IMR-90 (cell line): ENCODE measurements around the gene SLC44A5. TPM values are rescaled to one million over a fixed set of nuclear protein-coding genes. Genes with fewer than 3 reads are reported as not detected.

ENCODE experiments used
- ATAC-seq: fragments of 200-7000 bp; cut with Tn5 transposase; 2 replicates; pipeline ENCODE4 v1.9.1; 2020; ENCODE audit warnings: low read depth, mild to moderate bottlenecking, moderate library complexity
- BruUV-seq: library from RNA; stranded (reverse); fragments of 400-500 nt; replicated peaks from 2 replicates; lab custom pipeline; 2021; lab: Mats Ljungman, UMichigan
- CTCF ChIA-PET: fragments of 300-600 bp; formaldehyde crosslinking; extraction: SDS; loops from one replicate; lab custom pipeline; 2021; ENCODE audit warnings: antibody characterized with exemption; lab: Yijun Ruan, JAX
- POLR2A ChIA-PET: fragments of 300-600 bp; sonication (Branson Sonifier 250); formaldehyde crosslinking; loops from one replicate; lab custom pipeline; 2022; ENCODE audit warnings: antibody characterized with exemption; ENCODE audit not compliant: unreplicated experiment; lab: Charles Lee
- DNase-seq: peaks from one replicate; pipeline ENCODE4 v3.0.0; 2013
- H2AFZ ChIP-seq: replicated peaks from 2 replicates; pipeline ENCODE3; 2013; ENCODE audit warnings: low read length, mild to moderate bottlenecking; ENCODE audit not compliant: poor library complexity
- H2AK5ac ChIP-seq: 2 replicates; pipeline ENCODE4 v1.6.1; 2013; ENCODE audit warnings: low read depth, low read length, inconsistent platforms
- H2AK9ac ChIP-seq: replicated peaks from 2 replicates; pipeline ENCODE3; 2013; ENCODE audit warnings: mild to moderate bottlenecking, low read depth, low read length, moderate library complexity; ENCODE audit not compliant: poor library complexity
- H2BK120ac ChIP-seq: 2 replicates; pipeline ENCODE4 v1.6.1; 2013; ENCODE audit warnings: low read depth, low read length, inconsistent platforms
- H2BK15ac ChIP-seq: 3 replicates; pipeline ENCODE4 v1.6.1; 2013; ENCODE audit warnings: low read depth, low read length, inconsistent platforms
- H2BK20ac ChIP-seq: 2 replicates; pipeline ENCODE4 v1.6.1; 2013; ENCODE audit warnings: low read depth, mild to moderate bottlenecking, inconsistent platforms, low read length, moderate library complexity
- H2BK5ac ChIP-seq: 2 replicates; pipeline ENCODE4 v1.6.1; 2013; ENCODE audit warnings: mild to moderate bottlenecking, low read depth, low read length, inconsistent platforms; ENCODE audit not compliant: poor library complexity, severe bottlenecking
- H3K14ac ChIP-seq: replicated peaks from 2 replicates; pipeline ENCODE4 v1.6.1; 2013; ENCODE audit warnings: low read depth, low read length, inconsistent platforms
- H3K18ac ChIP-seq: 2 replicates; pipeline ENCODE4 v1.6.1; 2013; ENCODE audit warnings: low read depth, low read length, control low read depth
- H3K23ac ChIP-seq: 2 replicates; pipeline ENCODE4 v1.6.1; 2013; ENCODE audit warnings: low read depth, low read length, inconsistent platforms
- H3K27ac ChIP-seq: 2 replicates; pipeline ENCODE4 v1.5.1; 2013; ENCODE audit warnings: mild to moderate bottlenecking, control low read depth, low read length; ENCODE audit not compliant: insufficient read depth
- H3K27me3 ChIP-seq: 2 replicates; pipeline ENCODE4 v1.6.1; 2013; ENCODE audit warnings: low read length; ENCODE audit not compliant: control insufficient read depth, insufficient read depth
- H3K36me3 ChIP-seq: 2 replicates; pipeline ENCODE4 v1.6.1; 2013; ENCODE audit warnings: low read length, mixed read lengths; ENCODE audit not compliant: control insufficient read depth, insufficient read depth
- H3K4ac ChIP-seq: 2 replicates; pipeline ENCODE4 v1.6.1; 2013; ENCODE audit warnings: low read depth, low read length, inconsistent platforms
- H3K4me1 ChIP-seq: 2 replicates; pipeline ENCODE4 v1.6.1; 2013; ENCODE audit warnings: low read length, mixed read lengths; ENCODE audit not compliant: control insufficient read depth, insufficient read depth
- H3K4me2 ChIP-seq: 2 replicates; pipeline ENCODE4 v1.6.1; 2013; ENCODE audit warnings: low read depth, mild to moderate bottlenecking, control low read depth, low read length, moderate library complexity
- H3K4me3 ChIP-seq: 2 replicates; pipeline ENCODE4 v1.5.1; 2013; ENCODE audit warnings: low read depth, mild to moderate bottlenecking, control low read depth, low read length, moderate library complexity; ENCODE audit not compliant: insufficient read depth
- H3K56ac ChIP-seq: 2 replicates; pipeline ENCODE4 v1.6.1; 2013; ENCODE audit warnings: low read length, inconsistent platforms; ENCODE audit not compliant: insufficient read depth; ENCODE audit errors: extremely low read depth
- H3K79me1 ChIP-seq, 2 experiments: 2 replicates each; pipeline ENCODE4 v1.6.1; 2013; ENCODE audit warnings: low read length in 2 of 2, inconsistent platforms in 1 of 2, low read depth in 1 of 2
- H3K9ac ChIP-seq: 2 replicates; pipeline ENCODE4 v1.6.1; 2013; ENCODE audit warnings: low read depth, low read length, control low read depth
- H3K9me1 ChIP-seq: 2 replicates; pipeline ENCODE4 v1.6.1; 2013; ENCODE audit warnings: low read length, inconsistent platforms; ENCODE audit not compliant: insufficient read depth
- H3K9me3 ChIP-seq: 2 replicates; pipeline ENCODE4 v1.6.1; 2013; ENCODE audit warnings: low read length; ENCODE audit not compliant: control insufficient read depth, insufficient read depth
- H4K20me1 ChIP-seq: 2 replicates; pipeline ENCODE4 v1.6.1; 2013; ENCODE audit warnings: low read length, inconsistent platforms; ENCODE audit not compliant: insufficient read depth
- H4K5ac ChIP-seq: 2 replicates; pipeline ENCODE4 v1.6.1; 2013; ENCODE audit warnings: mild to moderate bottlenecking, low read depth, low read length, control low read depth
- H4K8ac ChIP-seq, 2 experiments: 2 replicates each; pipeline ENCODE4 v1.6.1; 2013; ENCODE audit warnings: low read depth in 2 of 2, low read length in 2 of 2, control low read depth in 1 of 2, inconsistent platforms in 1 of 2
- H4K91ac ChIP-seq: 2 replicates; pipeline ENCODE4 v1.6.1; 2013; ENCODE audit warnings: low read depth, low read length, inconsistent platforms; ENCODE audit not compliant: insufficient read depth
- BHLHE40 ChIP-seq: fragments of 150-350 bp; IDR thresholded peaks from 2 replicates; pipeline ENCODE4 v1.6.1; 2016; ENCODE audit warnings: mild to moderate bottlenecking, low read depth, low read length
- CEBPB ChIP-seq: IDR thresholded peaks from 2 replicates; pipeline ENCODE4 v1.6.1; 2012; ENCODE audit warnings: low read depth, low read length, improper control_type of control experiment
- CHD1 ChIP-seq: IDR thresholded peaks from 2 replicates; pipeline ENCODE4 v1.6.1; 2012; ENCODE audit warnings: low read depth, low read length, improper control_type of control experiment
- CTCF ChIP-seq: conservative IDR thresholded peaks from 2 replicates; pipeline ENCODE4 v1.5.1; 2012; ENCODE audit warnings: mild to moderate bottlenecking, low read depth, low read length, improper control_type of control experiment
- ELK1 ChIP-seq: fragments of 150-350 bp; IDR thresholded peaks from 2 replicates; pipeline ENCODE4 v1.6.1; 2016; ENCODE audit warnings: low read depth, mild to moderate bottlenecking, low read length, moderate library complexity, borderline replicate concordance
- FOS ChIP-seq: fragments of 150-350 bp; IDR thresholded peaks from 2 replicates; pipeline ENCODE4 v1.6.1; 2016; ENCODE audit warnings: low read depth, low read length
- MAFK ChIP-seq: IDR thresholded peaks from 2 replicates; pipeline ENCODE4 v1.6.1; 2012; ENCODE audit warnings: low read depth, low read length, improper control_type of control experiment
- MAZ ChIP-seq: IDR thresholded peaks from 2 replicates; pipeline ENCODE4 v1.6.1; 2012; ENCODE audit warnings: low read depth, mild to moderate bottlenecking, low read length, improper control_type of control experiment, moderate library complexity, borderline replicate concordance
- MXI1 ChIP-seq: IDR thresholded peaks from 2 replicates; pipeline ENCODE4 v1.6.1; 2012; ENCODE audit warnings: low read depth, mild to moderate bottlenecking, low read length, moderate library complexity, borderline replicate concordance
- NFE2L2 ChIP-seq: fragments of 150-350 bp; IDR thresholded peaks from 2 replicates; pipeline ENCODE4 v1.6.1; 2016; ENCODE audit warnings: low read depth, mild to moderate bottlenecking, low read length
- POLR2A ChIP-seq: IDR thresholded peaks from 2 replicates; pipeline ENCODE4 v1.6.1; 2012; ENCODE audit warnings: mild to moderate bottlenecking, low read depth, low read length
- RAD21 ChIP-seq: IDR thresholded peaks from 2 replicates; pipeline ENCODE4 v1.6.1; 2012; ENCODE audit warnings: low read length, improper control_type of control experiment
- RCOR1 ChIP-seq: IDR thresholded peaks from 2 replicates; pipeline ENCODE4 v1.6.1; 2012; ENCODE audit warnings: mild to moderate bottlenecking, low read length, improper control_type of control experiment; ENCODE audit not compliant: insufficient replicate concordance
- RFX5 ChIP-seq: IDR thresholded peaks from 2 replicates; pipeline ENCODE4 v1.8.0; 2012; ENCODE audit warnings: low read depth, mild to moderate bottlenecking, low read length, moderate library complexity
- SMC3 ChIP-seq: fragments of 150-350 bp; IDR thresholded peaks from 2 replicates; pipeline ENCODE4 v1.6.1; 2016; ENCODE audit warnings: low read depth, mild to moderate bottlenecking, antibody characterized with exemption, low read length, moderate library complexity
- USF2 ChIP-seq: fragments of 150-350 bp; IDR thresholded peaks from 2 replicates; pipeline ENCODE4 v1.6.1; 2017; ENCODE audit warnings: mild to moderate bottlenecking, antibody characterized with exemption, low read length, low read depth
- WGBS, 2 experiments: methylation state at CpG; one replicate each; pipeline versions ENCODE4 v1.1.5 to v1.1.7; 2013; ENCODE audit warnings: missing lambda C conversion rate in 2 of 2; ENCODE audit not compliant: insufficient read length in 1 of 2; ENCODE audit errors: extremely low coverage in 2 of 2; 5-methylcytosine and 5-hydroxymethylcytosine counted together
- dilution Hi-C: fragments of 300-500 bp; cut with HindIII; formaldehyde crosslinking; loops from one replicate; pipeline ENCODE4 v1.14.3; 2018; ENCODE audit warnings: low sequenced_read_pairs; ENCODE audit not compliant: unreplicated experiment
- in situ Hi-C: fragments of 300-500 bp; cut with MboI; formaldehyde crosslinking; loops from 3 replicates; pipeline ENCODE4 v1.14.3; 2019; ENCODE audit warnings: low sequenced_read_pairs, inconsistent platforms, mixed read lengths
- intact Hi-C: fragments of 100-400 bp; cut with micrococcal nuclease; formaldehyde crosslinking; loops from 2 replicates; pipeline ENCODE4 v1.10.0; 2022
- polyA plus RNA-seq, 3 experiments: library from polyadenylated mRNA; depleted of rRNA; stranded (reverse); fragments of >200 nt; gene quantifications; 2 replicates each; pipeline ENCODE4 v1.2.3, GENCODE V29; 2012; ENCODE audit warnings: low replicate concordance in 1 of 3
- total RNA-seq: library from RNA; depleted of rRNA; stranded (reverse); fragments of >200 nt; gene quantifications from 2 replicates; pipeline ENCODE4 v1.2.3, GENCODE V29; 2012

The SLC44A5 gene
- total and polyA plus RNA-seq, 2 of the 4 experiments (the other 2 are of a cell fraction) = under 0.01 TPM; not detected in 1

- CTCF ChIA-PET = no interaction called here
- intact Hi-C loops = no loop called here
Observed at GRCh38 chr1:75159154-75159553, 451.8 kb downstream of the SLC44A5 start.

More at GRCh38 chr1:75159154-75159553, 451.8 kb downstream of the SLC44A5 start:
- no peak overlapping the region for H2BK20ac ChIP-seq
- no peak overlapping the region for H4K91ac ChIP-seq
- H3K56ac ChIP-seq = no peak overlapping the region
- H2BK5ac ChIP-seq = no peak overlapping the region
- H2AFZ ChIP-seq = no peak overlapping the region
- BruUV-seq = no TSS peak
- dilution Hi-C loops = no loop called here
- no peak overlapping the region for H3K9ac ChIP-seq
- no peaks in the 10 kb centered on the region for H3K36me3 ChIP-seq
- POLR2A ChIA-PET = no interaction called here
- H2AK9ac ChIP-seq = no peak overlapping the region
- no peaks in the 10 kb centered on the region for H3K79me1 ChIP-seq
- H4K5ac ChIP-seq = no peak overlapping the region
- no peak for DNase-seq
- H3K23ac ChIP-seq = no peak overlapping the region
- H2BK120ac ChIP-seq = no peak overlapping the region
- no peak overlapping the region for H3K18ac ChIP-seq
- no peak overlapping the region for H3K14ac ChIP-seq
- TF ChIP-seq RAD21 (no peak), BHLHE40 (no peak), RFX5 (no peak), MAZ (no peak), FOS (no peak), NFE2L2 (no peak), MXI1 (no peak), USF2 (no peak), SMC3 (no peak), POLR2A (no peak), RCOR1 (no peak), ELK1 (no peak), MAFK (no peak), CHD1 (no peak), CTCF (no peak), CEBPB (no peak)
- no peaks in the 10 kb centered on the region for H3K9me3 ChIP-seq
- in situ Hi-C loops = no loop called here
- H3K9me1 ChIP-seq = no peaks in the 10 kb centered on the region
- H3K4ac ChIP-seq = no peak overlapping the region
- no peaks in the 10 kb centered on the region for H4K20me1 ChIP-seq
- no CpG with 5 or more reads among the region's 3 CpGs for WGBS, 2 experiments
- H4K8ac ChIP-seq = no peak overlapping the region
- H2AK5ac ChIP-seq = no peak overlapping the region
- H3K27ac ChIP-seq = no peak overlapping the region
- no peaks in the 10 kb centered on the region for H3K27me3 ChIP-seq
- H3K4me3 ChIP-seq = no peak overlapping the region
- H2BK15ac ChIP-seq = no peak overlapping the region
- no peaks in the 10 kb centered on the region for H3K4me1 ChIP-seq
- ATAC-seq = no peak
- no peak overlapping the region for H3K4me2 ChIP-seq
